Liver (tissue), 9 donors: ENCODE measurements around the gene ACADSB. TPM values are rescaled to one million over a fixed set of nuclear protein-coding genes. Genes with fewer than 3 reads are reported as not detected.

Experiments used
- DNase-seq: peaks from one replicate; pipeline ENCODE4 v3.0.0-alpha.2; 2017; ENCODE audit warnings: low spot score
- H3K27ac ChIP-seq, 2 donors: one replicate each; pipeline ENCODE4 v1.7.0; 2013; ENCODE audit warnings: inconsistent platforms in 2 of 2, low read length in 2 of 2, control low read depth in 1 of 2, low read depth in 1 of 2, mild to moderate bottlenecking in 1 of 2
- H3K27me3 ChIP-seq, 4 donors: one replicate each; pipeline versions ENCODE4 v1.6.1 to v1.7.0; 2013; ENCODE audit warnings: low read length in 3 of 4, inconsistent platforms in 1 of 4, mild to moderate bottlenecking in 1 of 4, moderate library complexity in 1 of 4; ENCODE audit not compliant: control insufficient read depth in 4 of 4, insufficient read depth in 4 of 4
- H3K36me3 ChIP-seq, 4 donors: one replicate each; pipeline versions ENCODE4 v1.6.1 to v1.7.0; 2013; ENCODE audit warnings: low read length in 3 of 4, mild to moderate bottlenecking in 3 of 4, low read depth in 1 of 4, moderate library complexity in 1 of 4; ENCODE audit not compliant: control insufficient read depth in 4 of 4, insufficient read depth in 3 of 4
- H3K4me1 ChIP-seq, 4 donors: one replicate each; pipeline versions ENCODE4 v1.6.1 to v1.7.0; 2013; ENCODE audit warnings: low read length in 3 of 4, mild to moderate bottlenecking in 3 of 4, moderate library complexity in 1 of 4; ENCODE audit not compliant: control insufficient read depth in 4 of 4, insufficient read depth in 4 of 4
- H3K4me3 ChIP-seq, 3 donors: one replicate each; pipeline versions ENCODE4 v1.6.1 to v1.7.0; 2013; ENCODE audit warnings: low read length in 3 of 3, control low read depth in 1 of 3, low read depth in 1 of 3, mild to moderate bottlenecking in 1 of 3
- H3K9ac ChIP-seq, 2 donors: one replicate each; pipeline ENCODE4 v1.7.0; 2013; ENCODE audit warnings: low read length in 2 of 2, mild to moderate bottlenecking in 2 of 2, moderate library complexity in 2 of 2, control low read depth in 1 of 2, low read depth in 1 of 2
- H3K9me3 ChIP-seq, 4 donors: one replicate each; pipeline versions ENCODE4 v1.6.1 to v1.7.0; 2013; ENCODE audit warnings: low read length in 3 of 4; ENCODE audit not compliant: control insufficient read depth in 4 of 4
- EGR1 ChIP-seq, 2 donors: IDR thresholded peaks; 2 replicates each; pipeline ENCODE4 v1.6.1; 2016 to 2018; ENCODE audit warnings: antibody characterized with exemption in 2 of 2, low read depth in 2 of 2
- FOXA2 ChIP-seq: IDR thresholded peaks from 2 replicates; pipeline ENCODE4 v1.6.1; 2016; ENCODE audit warnings: antibody characterized with exemption
- GABPA ChIP-seq, 2 donors: IDR thresholded peaks in 1 of 2; conservative IDR thresholded peaks in 1 of 2; 2 replicates each; pipeline ENCODE4 v1.6.1; 2016; ENCODE audit warnings: antibody characterized with exemption in 2 of 2, mild to moderate bottlenecking in 1 of 2, moderate library complexity in 1 of 2
- HNF4A ChIP-seq, 2 donors: conservative IDR thresholded peaks; 2 replicates each; pipeline ENCODE4 v1.6.1; 2016; ENCODE audit warnings: antibody characterized with exemption in 2 of 2, mild to moderate bottlenecking in 2 of 2
- JUND ChIP-seq, 2 donors: IDR thresholded peaks; 2 replicates each; pipeline ENCODE4 v1.6.1; 2016; ENCODE audit warnings: antibody characterized with exemption in 2 of 2
- RAD21 ChIP-seq, 2 donors: IDR thresholded peaks; 2 replicates each; pipeline ENCODE4 v1.6.1; 2016; ENCODE audit warnings: antibody characterized with exemption in 2 of 2, mild to moderate bottlenecking in 2 of 2
- RXRA ChIP-seq, 2 donors: IDR thresholded peaks; 2 replicates each; pipeline ENCODE4 v1.6.1; 2017 to 2018; ENCODE audit warnings: antibody characterized with exemption in 2 of 2, mild to moderate bottlenecking in 1 of 2
- TAF1 ChIP-seq: conservative IDR thresholded peaks from 2 replicates; pipeline ENCODE4 v1.6.1; 2016; ENCODE audit warnings: antibody characterized with exemption, mild to moderate bottlenecking
- YY1 ChIP-seq: IDR thresholded peaks from 2 replicates; pipeline ENCODE4 v1.6.1; 2016; ENCODE audit warnings: antibody characterized with exemption, mild to moderate bottlenecking
- WGBS: extraction: QIAGEN DNeasy Blood & Tissue Kit; methylation state at CpG from one replicate; pipeline ENCODE4 v1.1.7; 2013; 5-methylcytosine and 5-hydroxymethylcytosine counted together
- polyA plus RNA-seq, 2 donors: library from polyadenylated mRNA; stranded (reverse) in 1 of 2; unstranded in 1 of 2; fragments of 200-250 nt in 1 of 2; fragments of >200 nt in 1 of 2; fragmentation: Nextera tagmentation in 1 of 2; extraction: Ambion mirVana in 1 of 2; gene quantifications; one replicate each; pipeline versions ENCODE4 v1.2.1 to v1.2.3, GENCODE V29; 2013 to 2015
- total RNA-seq, 2 donors: library from RNA; depleted of rRNA; stranded (reverse); fragments of >200 nt; gene quantifications; one replicate each; pipeline ENCODE4 v1.2.3, GENCODE V29; 2014
- TF ChIP-seq, protein P1 (sequence below): IDR thresholded peaks from 2 replicates; pipeline ENCODE4 v1.6.1; 2016; ENCODE audit warnings: antibody characterized with exemption
- TF ChIP-seq, protein P2 (sequence below): IDR thresholded peaks from 2 replicates; pipeline ENCODE4 v1.6.1; 2016; ENCODE audit warnings: antibody characterized with exemption
- donor health status: healthy.
- donor health status: healthy.
- donor health status: healthy.
- donor health status: healthy.
- donor health status: healthy.

ACADSB gene
- total and polyA plus RNA-seq, 4 donors: 97.9 to 164 (median 110) TPM

GRCh38 chr10:123026302-123026701, 17.5 kb downstream of the ACADSB start:
- Histone ChIP-seq H3K9ac (no peak overlapping the region), H3K27ac (no peak overlapping the region), H3K27me3 (no peaks in the 10 kb centered on the region), H3K4me3 (no peak overlapping the region), H3K4me1 (peaks cover 6 to 32% (median 12%) of the 10 kb centered on the region in 4 donors), H3K9me3 (no peaks in the 10 kb centered on the region), H3K36me3 (no peaks in the 10 kb centered on the region)
- 75% methylated on average over 1 of the region's 1 CpG for WGBS
- no peak for DNase-seq
- TF ChIP-seq YY1 (no peak), FOXA2 (no peak), EGR1 (IDR thresholded peaks at IDR 0.05; ENCODE audit: low read depth in 2 of 2) (no peak), JUND (IDR thresholded peaks at IDR 0.05) (no peak)

DNA sequence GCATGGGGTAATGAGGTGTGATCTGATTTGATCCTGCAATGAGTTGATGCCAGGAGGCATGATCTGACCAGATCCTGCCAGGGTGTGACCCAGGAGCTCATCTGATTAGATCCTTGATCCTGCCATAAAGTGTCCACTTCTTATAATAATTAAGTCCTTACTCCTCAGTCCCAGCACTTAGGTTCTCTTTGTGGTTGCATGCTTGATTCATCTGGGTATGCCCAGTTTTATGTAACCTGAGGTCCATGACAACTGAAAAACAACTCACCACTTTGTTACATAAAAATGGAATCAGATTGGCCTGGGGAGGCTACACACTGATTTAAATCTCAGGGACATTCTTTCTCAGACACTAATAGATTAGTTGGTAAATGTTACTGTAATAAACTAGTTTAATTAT, 19.1 kb downstream of the ACADSB start:
- Histone ChIP-seq H3K4me1 (peaks cover 0 to 24% (median 6%) of the 10 kb centered on the region in 4 donors), H3K36me3 (no peaks in the 10 kb centered on the region), H3K9ac (no peak overlapping the region), H3K27me3 (no peaks in the 10 kb centered on the region), H3K9me3 (no peaks in the 10 kb centered on the region), H3K27ac (no peak overlapping the region), H3K4me3 (no peak overlapping the region)
- TF ChIP-seq, protein P1, sequence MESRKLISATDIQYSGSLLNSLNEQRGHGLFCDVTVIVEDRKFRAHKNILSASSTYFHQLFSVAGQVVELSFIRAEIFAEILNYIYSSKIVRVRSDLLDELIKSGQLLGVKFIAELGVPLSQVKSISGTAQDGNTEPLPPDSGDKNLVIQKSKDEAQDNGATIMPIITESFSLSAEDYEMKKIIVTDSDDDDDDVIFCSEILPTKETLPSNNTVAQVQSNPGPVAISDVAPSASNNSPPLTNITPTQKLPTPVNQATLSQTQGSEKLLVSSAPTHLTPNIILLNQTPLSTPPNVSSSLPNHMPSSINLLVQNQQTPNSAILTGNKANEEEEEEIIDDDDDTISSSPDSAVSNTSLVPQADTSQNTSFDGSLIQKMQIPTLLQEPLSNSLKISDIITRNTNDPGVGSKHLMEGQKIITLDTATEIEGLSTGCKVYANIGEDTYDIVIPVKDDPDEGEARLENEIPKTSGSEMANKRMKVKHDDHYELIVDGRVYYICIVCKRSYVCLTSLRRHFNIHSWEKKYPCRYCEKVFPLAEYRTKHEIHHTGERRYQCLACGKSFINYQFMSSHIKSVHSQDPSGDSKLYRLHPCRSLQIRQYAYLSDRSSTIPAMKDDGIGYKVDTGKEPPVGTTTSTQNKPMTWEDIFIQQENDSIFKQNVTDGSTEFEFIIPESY: no peak
- TF ChIP-seq, protein P2, sequence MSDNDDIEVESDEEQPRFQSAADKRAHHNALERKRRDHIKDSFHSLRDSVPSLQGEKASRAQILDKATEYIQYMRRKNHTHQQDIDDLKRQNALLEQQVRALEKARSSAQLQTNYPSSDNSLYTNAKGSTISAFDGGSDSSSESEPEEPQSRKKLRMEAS: no peak
- no peak for TF ChIP-seq GABPA (IDR thresholded peaks at IDR 0.05 in 1 of 2, conservative IDR thresholded peaks at IDR 0.05 in 1 of 2)
- DNase-seq: no peak

DNA sequence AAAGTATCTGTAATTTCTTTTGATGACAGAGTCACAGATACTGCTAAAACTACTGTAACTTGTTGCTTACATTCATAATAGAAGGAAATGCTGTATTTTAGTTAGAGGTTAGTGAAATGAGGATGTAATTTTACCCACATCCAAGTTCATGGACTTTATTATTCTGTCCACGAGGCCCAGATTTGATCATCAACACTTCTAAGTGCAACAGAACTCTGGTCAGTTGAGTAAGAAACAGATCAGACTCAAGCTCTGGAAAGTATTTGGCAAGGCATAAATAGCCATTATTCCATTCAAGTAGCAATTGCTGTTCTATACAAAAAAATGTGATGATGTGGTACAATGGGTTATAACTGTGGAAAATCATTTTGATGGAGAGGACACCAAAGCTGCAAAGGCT, 22.3 kb downstream of the ACADSB start:
- peak overlapping the region; percentile 21 to 57 for H3K27ac ChIP-seq
- peak in 1 of 2 donors; percentile 20 for TF ChIP-seq EGR1 (IDR thresholded peaks at IDR 0.05; ENCODE audit: low read depth in 2 of 2)
- TF ChIP-seq RXRA (IDR thresholded peaks at IDR 0.05): peak in 1 of 2 donors; percentile 68
- TF ChIP-seq HNF4A (conservative IDR thresholded peaks at IDR 0.05): peak; percentile 39 to 70
- TF ChIP-seq, protein P1: peak; percentile 44
- no peak for TF ChIP-seq FOXA2
- TF ChIP-seq RAD21 (IDR thresholded peaks at IDR 0.05): no peak
- TF ChIP-seq JUND (IDR thresholded peaks at IDR 0.05): peak in 1 of 2 donors; percentile 18
- TF ChIP-seq TAF1: no peak
- no peak for TF ChIP-seq YY1
- H3K9me3 ChIP-seq: no peaks in the 10 kb centered on the region
- 31% methylated on average over 1 of the region's 1 CpG for WGBS
- peaks cover 0 to 5% (median 0%) of the 10 kb centered on the region in 4 donors for H3K36me3 ChIP-seq
- no peak for DNase-seq
- H3K4me1 ChIP-seq: peaks cover 8 to 45% (median 21%) of the 10 kb centered on the region in 4 donors
- no peaks in the 10 kb centered on the region for H3K27me3 ChIP-seq
- H3K4me3 ChIP-seq: no peak overlapping the region
- no peak overlapping the region for H3K9ac ChIP-seq
